T-helper 17 cell (primary cell): ENCODE measurements around the gene ZNF658. TPM values are rescaled to one million over a fixed set of nuclear protein-coding genes. Genes with fewer than 3 reads are reported as not detected.
"Not testable (repeated sequence)": the region's sequence is repeated elsewhere in the genome, so short reads cannot be mapped to it uniquely, and the experiment has no call there.

Experiments used
- ATAC-seq: fragments of 150-1000 bp; cut with Tn5 transposase; 2 replicates; pipeline ENCODE4 v1.10.0; 2021; ENCODE audit warnings: mild to moderate bottlenecking, moderate library complexity
- DNase-seq, 3 donors: peaks; one replicate each; pipeline versions ENCODE4 v3.0.0 to v3.0.0-alpha.2; 2020 to 2021
- H3K9me3 ChIP-seq: one replicate; pipeline ENCODE4 v1.7.0; 2013; ENCODE audit warnings: low read length, mild to moderate bottlenecking; ENCODE audit not compliant: control insufficient read depth, poor library complexity, severe bottlenecking
- H3K27ac Mint-ChIP-seq: one replicate; pipeline ENCODE4 v1.8.0; 2022; ENCODE audit warnings: mild to moderate bottlenecking, moderate library complexity, mixed read lengths
- H3K27me3 Mint-ChIP-seq: one replicate; pipeline ENCODE4 v1.8.0; 2022; ENCODE audit warnings: mixed read lengths
- H3K36me3 Mint-ChIP-seq: one replicate; pipeline ENCODE4 v1.8.0; 2022; ENCODE audit warnings: low read depth, mixed read lengths
- H3K4me1 Mint-ChIP-seq: one replicate; pipeline ENCODE4 v1.8.0; 2022; ENCODE audit warnings: mild to moderate bottlenecking, mixed read lengths
- H3K4me3 Mint-ChIP-seq: one replicate; pipeline ENCODE4 v1.8.0; 2022; ENCODE audit warnings: mild to moderate bottlenecking, moderate library complexity, mixed read lengths
- total RNA-seq, 4 donors: library from RNA in 2 of 4; stranded (reverse) in 2 of 4; gene quantifications; one replicate each; pipeline ENCODE4 v1.2.3 and lab custom pipeline; 2022 to 2026

Gene ZNF658
- 1 to 10 TPM; 1.4 to 4.8 TPM for total RNA-seq
- total RNA-seq (lab: John Stamatoyannopoulos, UW), result 1.9 to 8.0 reads per million in 2 donors

- peak within 1 kb of the TSS; percentile 87 for H3K27ac Mint-ChIP-seq
- DNase-seq, result peak; percentile 14 to 41 (median 30)
- peak within 1 kb of the TSS; percentile 92 for H3K4me3 Mint-ChIP-seq
- not testable (repeated sequence) for H3K27me3 Mint-ChIP-seq, H3K9me3 ChIP-seq, H3K36me3 Mint-ChIP-seq, H3K4me1 Mint-ChIP-seq
- peak; percentile 94 for ATAC-seq
These were observed at the start of gene ZNF658 for GRCh38 chr9:66900490-66901131. Gene ZNF658 (plus strand): TSS chr9:66900725. CDS start chr9:66903562, 2,837 bp downstream.

GRCh38 chr9:66861732-66862131 lies 38.8 kb upstream of the ZNF658 start:
- not testable (repeated sequence) for H3K27me3 Mint-ChIP-seq, DNase-seq, H3K4me1 Mint-ChIP-seq, H3K9me3 ChIP-seq, H3K27ac Mint-ChIP-seq, H3K4me3 Mint-ChIP-seq, H3K36me3 Mint-ChIP-seq, ATAC-seq

DNA sequence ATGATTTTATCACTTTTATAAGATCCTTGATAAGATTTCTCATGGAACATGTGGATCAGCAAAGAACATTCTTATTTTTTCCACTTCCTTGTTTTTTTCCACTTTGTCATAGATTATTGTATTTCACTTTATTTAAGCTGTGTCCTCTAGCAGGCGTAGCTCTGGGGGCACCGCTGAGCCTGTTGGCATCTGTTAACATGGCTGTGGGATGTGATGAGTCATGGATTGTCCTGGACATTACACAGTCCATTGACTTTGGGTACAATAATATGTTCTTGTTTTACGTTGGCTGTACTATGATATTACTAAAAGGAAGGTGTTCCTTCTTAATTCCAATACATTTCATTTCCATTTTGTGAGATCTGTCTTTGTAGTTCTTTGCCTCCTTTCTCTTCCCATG lies 31.9 kb upstream of the ZNF658 start:
- H3K27me3 Mint-ChIP-seq, DNase-seq, H3K27ac Mint-ChIP-seq, ATAC-seq, H3K4me1 Mint-ChIP-seq, H3K9me3 ChIP-seq, H3K4me3 Mint-ChIP-seq, H3K36me3 Mint-ChIP-seq: not testable (repeated sequence)

GRCh38 chr9:66880605-66881004 lies 19.9 kb upstream of the ZNF658 start:
- H3K27ac Mint-ChIP-seq, result not testable (repeated sequence)

GRCh38 chr9:66881847-66882246 lies 18.7 kb upstream of the ZNF658 start:
- H3K27ac Mint-ChIP-seq, H3K9me3 ChIP-seq, H3K4me1 Mint-ChIP-seq, H3K27me3 Mint-ChIP-seq, H3K4me3 Mint-ChIP-seq, ATAC-seq, DNase-seq, H3K36me3 Mint-ChIP-seq: not testable (repeated sequence)

More at GRCh38 chr9:66880605-66881004, 19.9 kb upstream of the ZNF658 start:
- H3K4me1 Mint-ChIP-seq, ATAC-seq, H3K4me3 Mint-ChIP-seq, H3K9me3 ChIP-seq, DNase-seq, H3K36me3 Mint-ChIP-seq, H3K27me3 Mint-ChIP-seq: not testable (repeated sequence)

DNA sequence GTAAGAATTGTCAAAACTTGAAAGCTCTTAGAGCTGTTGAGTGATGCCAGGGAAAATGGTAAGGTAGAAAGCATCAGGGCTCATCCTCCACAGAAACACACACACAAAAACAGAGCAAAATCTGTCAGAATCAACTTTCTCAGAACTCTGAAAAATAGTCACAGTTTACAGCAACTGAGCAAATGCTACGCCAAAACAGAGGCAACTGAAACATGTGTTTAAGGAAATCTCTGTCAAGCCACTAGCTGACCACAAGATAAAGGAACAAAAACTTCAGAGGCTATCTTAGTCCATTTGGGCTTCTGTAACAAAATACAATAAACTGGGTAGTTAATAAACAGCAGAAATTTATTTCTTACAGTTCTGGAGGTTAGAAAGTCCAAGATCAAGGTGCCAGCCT lies 10.2 kb upstream of the ZNF658 start:
- not testable (repeated sequence) for DNase-seq, ATAC-seq, H3K4me1 Mint-ChIP-seq, H3K27me3 Mint-ChIP-seq, H3K27ac Mint-ChIP-seq, H3K4me3 Mint-ChIP-seq, H3K9me3 ChIP-seq, H3K36me3 Mint-ChIP-seq

GRCh38 chr9:66901141-66901540 lies 616 bp downstream of the ZNF658 start:
- not testable (repeated sequence) for H3K27ac Mint-ChIP-seq, H3K9me3 ChIP-seq, H3K36me3 Mint-ChIP-seq, DNase-seq, ATAC-seq, H3K4me1 Mint-ChIP-seq, H3K27me3 Mint-ChIP-seq
- peak overlapping the region; percentile 92 for H3K4me3 Mint-ChIP-seq

DNA sequence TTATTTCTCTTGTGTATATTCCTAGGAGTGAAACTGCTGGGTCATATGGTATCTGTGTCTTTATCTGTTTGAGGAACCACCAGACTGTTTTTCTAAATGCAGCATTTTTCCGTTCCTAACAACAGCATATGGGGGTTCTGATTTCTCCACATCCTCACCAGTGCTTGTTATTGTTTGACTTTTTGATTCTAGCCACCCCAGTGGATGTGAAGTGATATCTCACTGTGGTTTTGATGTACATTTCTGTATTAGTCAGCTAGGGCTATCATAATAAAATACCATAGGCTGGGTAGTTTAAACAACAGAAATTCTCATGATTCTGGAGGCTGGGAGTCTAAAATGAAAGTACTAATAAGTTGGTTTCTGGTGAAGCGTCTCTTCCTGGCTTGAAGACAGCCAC lies 9.0 kb downstream of the ZNF658 start:
- not testable (repeated sequence) for DNase-seq, ATAC-seq, H3K27me3 Mint-ChIP-seq, H3K27ac Mint-ChIP-seq, H3K4me3 Mint-ChIP-seq, H3K9me3 ChIP-seq, H3K36me3 Mint-ChIP-seq, H3K4me1 Mint-ChIP-seq

GRCh38 chr9:66920072-66920471 lies 19.5 kb downstream of the ZNF658 start:
- not testable (repeated sequence) for H3K4me1 Mint-ChIP-seq, ATAC-seq, DNase-seq, H3K27me3 Mint-ChIP-seq, H3K9me3 ChIP-seq, H3K4me3 Mint-ChIP-seq, H3K36me3 Mint-ChIP-seq, H3K27ac Mint-ChIP-seq

DNA sequence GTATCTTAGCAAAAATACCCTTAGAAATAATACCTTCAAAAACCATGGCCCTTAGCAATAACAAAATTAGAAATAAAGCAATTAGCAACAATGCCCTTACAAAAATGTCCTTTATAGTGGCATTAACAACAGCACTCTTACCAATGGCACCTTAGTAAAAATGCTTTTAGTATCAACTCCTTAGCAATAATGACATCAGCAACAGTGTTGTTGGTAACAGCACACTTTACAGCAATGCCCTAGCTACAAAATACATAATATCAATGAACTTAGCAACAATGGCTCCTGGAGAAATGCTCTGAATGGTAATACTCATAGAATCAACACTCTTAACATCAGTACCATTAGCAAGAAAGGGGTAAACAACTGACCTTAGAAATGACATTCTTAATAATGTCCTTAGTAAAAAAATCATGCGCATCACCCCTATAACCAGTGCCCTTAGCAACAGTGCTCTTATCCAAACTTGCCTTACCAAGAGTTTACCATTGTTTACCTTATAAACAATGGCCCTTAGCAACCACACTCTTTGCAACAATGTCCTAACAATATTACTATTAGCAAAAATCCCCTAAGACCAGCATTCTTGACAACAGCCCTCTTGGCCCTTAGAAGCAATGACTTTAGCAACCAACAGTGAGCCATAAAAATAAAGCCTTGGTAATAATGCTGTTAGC lies 35.8 kb downstream of the ZNF658 start:
- H3K4me3 Mint-ChIP-seq, H3K36me3 Mint-ChIP-seq, H3K27ac Mint-ChIP-seq, H3K27me3 Mint-ChIP-seq, H3K9me3 ChIP-seq, DNase-seq, H3K4me1 Mint-ChIP-seq: not testable (repeated sequence)
- ATAC-seq, result peak; percentile 18

DNA sequence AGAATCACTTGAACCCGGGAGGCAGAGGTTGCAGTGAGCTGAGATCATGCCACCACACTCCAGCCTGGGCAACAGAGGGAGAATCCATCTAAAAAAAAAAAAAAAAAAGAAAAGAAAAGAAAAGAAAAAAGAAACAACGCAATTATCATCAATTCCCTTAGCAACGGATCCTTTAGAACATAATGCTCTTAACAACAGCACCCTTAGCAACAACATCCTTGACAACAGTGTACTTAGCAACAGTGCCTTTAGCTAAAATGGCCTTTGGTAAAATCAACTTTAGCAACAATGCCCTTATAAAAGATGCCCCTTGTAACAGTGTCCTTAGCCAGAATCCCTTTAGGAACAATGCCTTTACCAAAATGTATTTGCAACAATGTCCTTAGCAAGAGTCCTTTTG lies 37.1 kb downstream of the ZNF658 start:
- not testable (repeated sequence) for H3K4me1 Mint-ChIP-seq, H3K27me3 Mint-ChIP-seq, H3K36me3 Mint-ChIP-seq, H3K9me3 ChIP-seq, DNase-seq
- ATAC-seq, result peak; percentile 45
- H3K4me3 Mint-ChIP-seq, result peak overlapping the region; percentile 15
- H3K27ac Mint-ChIP-seq, result peak overlapping the region; percentile 51

- DNase-seq, H3K9me3 ChIP-seq, H3K4me1 Mint-ChIP-seq, H3K36me3 Mint-ChIP-seq, H3K27me3 Mint-ChIP-seq: not testable (repeated sequence)
- peak; percentile 19 for ATAC-seq
- H3K4me3 Mint-ChIP-seq, result peak overlapping the region; percentile 15
- peak overlapping the region; percentile 88 for H3K27ac Mint-ChIP-seq
These were observed 37.8 kb downstream of the ZNF658 start for GRCh38 chr9:66938322-66938721.

DNA sequence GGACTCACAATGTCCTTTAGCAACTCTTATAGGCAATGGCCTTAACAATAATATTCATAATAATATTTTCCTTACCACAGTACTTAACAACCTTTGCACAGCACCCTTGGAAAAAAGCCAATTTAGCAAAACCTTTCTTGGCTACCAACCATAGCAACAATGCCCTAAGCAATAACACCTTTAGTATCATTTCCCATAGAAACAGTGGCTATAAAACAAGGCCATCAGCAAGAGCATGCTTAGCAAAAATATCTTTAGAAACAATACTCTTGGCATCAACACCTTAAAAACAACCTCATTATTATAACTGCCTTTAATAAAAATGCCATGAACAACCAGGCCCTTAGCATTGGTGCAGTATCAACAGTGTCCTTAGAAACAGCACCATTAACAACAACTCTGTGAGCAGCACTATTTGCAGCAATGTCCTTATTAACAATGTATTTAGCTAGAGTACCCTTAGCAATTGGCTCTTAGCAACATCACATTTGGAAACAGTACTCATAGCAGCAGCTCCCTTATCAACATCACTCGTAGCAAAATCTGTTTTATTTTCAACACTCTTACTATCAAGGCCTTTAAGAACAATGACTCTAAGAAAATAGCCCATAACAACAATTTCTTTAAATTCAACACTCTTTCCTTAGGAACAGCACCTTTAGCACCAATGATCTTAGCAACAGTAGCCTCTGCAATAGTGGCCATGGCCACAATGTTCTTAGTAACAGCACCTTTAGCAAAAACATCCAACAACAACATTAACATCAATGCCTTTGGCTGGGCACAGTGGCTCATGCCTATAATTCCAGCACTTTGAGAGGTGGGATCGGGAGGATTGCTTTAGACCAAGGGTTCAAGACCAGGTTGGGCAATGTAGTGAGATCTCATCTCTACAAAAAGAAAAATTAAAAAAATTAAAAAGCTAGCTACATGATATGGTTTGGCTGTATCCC lies 39.6 kb downstream of the ZNF658 start:
- not testable (repeated sequence) for H3K27me3 Mint-ChIP-seq, DNase-seq, H3K9me3 ChIP-seq, H3K36me3 Mint-ChIP-seq, H3K4me1 Mint-ChIP-seq, H3K4me3 Mint-ChIP-seq
- H3K27ac Mint-ChIP-seq, result peak overlapping the region; percentile 19
- ATAC-seq, result peak; percentile 53
